GM12865 (cell line): ENCODE results near the gene TREM2.

Source experiments
- DNase-seq: peaks from one replicate; pipeline ENCODE4 v3.0.0; 2010; ENCODE audit warnings: low read depth
- H3K4me3 ChIP-seq: 2 replicates; pipeline ENCODE4 v1.5.1; 2011; ENCODE audit warnings: mild to moderate bottlenecking, low read depth, low read length, control low read depth
- CTCF ChIP-seq: IDR thresholded peaks from 2 replicates; pipeline ENCODE4 v1.5.1; 2011; ENCODE audit warnings: low read length, control low read depth, low read depth, inconsistent platforms; ENCODE audit not compliant: insufficient read depth; ENCODE audit errors: missing control alignments

TREM2 gene

GRCh38 chr6:41111017-41111416 lies 51.9 kb downstream of the TREM2 start:
- H3K4me3 ChIP-seq = no peak overlapping the region
- no peak for TF ChIP-seq CTCF
- no peak for DNase-seq
